Activated T-helper 1 cell treated with anti-CD3 and anti-CD28 coated beads, Interleukin-12 subunit alpha, Interleukin-12 subunit beta, Interleukin-2, Interleukin-4 antibody, amounts not matched to agents 30 ng/mL and 10 ng/mL and 1 ng/mL, durations not matched to agents 14 hours and 24 hours and 36 hours (primary cell): ENCODE data around the gene GIMAP8. TPM values are rescaled to one million over a fixed set of nuclear protein-coding genes. Genes with fewer than 3 reads are reported as not detected.
A peak's percentile ranks its signal among the peaks of the same experiment; 100 is the strongest.

Experiments
- DNase-seq: peaks from one replicate; pipeline ENCODE4 v3.0.0; 2021; ENCODE audit warnings: low spot score
- H3K27ac Mint-ChIP-seq: one replicate; pipeline ENCODE4 v1.8.0; 2021; ENCODE audit warnings: mild to moderate bottlenecking, mixed read lengths
- H3K27me3 Mint-ChIP-seq: one replicate; pipeline ENCODE4 v1.8.0; 2022; ENCODE audit warnings: mild to moderate bottlenecking, moderate library complexity, mixed read lengths; ENCODE audit not compliant: insufficient read depth
- H3K36me3 Mint-ChIP-seq: one replicate; pipeline ENCODE4 v1.8.0; 2021; ENCODE audit warnings: low read depth, mixed read lengths
- H3K4me1 Mint-ChIP-seq: one replicate; pipeline ENCODE4 v1.8.0; 2021; ENCODE audit warnings: low read depth, mixed read lengths
- H3K4me3 Mint-ChIP-seq: one replicate; pipeline ENCODE4 v1.8.0; 2021; ENCODE audit warnings: mild to moderate bottlenecking, moderate library complexity, mixed read lengths
- H3K9me3 Mint-ChIP-seq: one replicate; pipeline ENCODE4 v1.8.0; 2021; ENCODE audit warnings: mixed read lengths
- intact Hi-C: fragments of 100-400 bp; cut with micrococcal nuclease; formaldehyde crosslinking; loops from one replicate; pipeline ENCODE4 v1.15.1; 2024
- total RNA-seq: library from RNA; stranded (reverse); gene quantifications from 2 replicates; pipeline ENCODE4 v1.2.3, GENCODE V29; 2022

GIMAP8 gene
- total RNA-seq, 1 donor from 2014 or later = 9.4 TPM

GRCh38 chr7:150432915-150433892, 17.2 kb upstream of the GIMAP8 start:
- Mint-ChIP-seq H3K27ac (peak overlapping the region; percentile 86), H3K4me1 (peaks cover 49% of the 10 kb centered on the region)

GRCh38 chr7:150434240-150434639, 16.2 kb upstream of the GIMAP8 start:
- H3K4me3 Mint-ChIP-seq = peak overlapping the region; percentile 83
- intact Hi-C loops = no loop called here
- no peaks in the 10 kb centered on the region for H3K9me3 Mint-ChIP-seq
- peaks cover 47% of the 10 kb centered on the region for H3K4me1 Mint-ChIP-seq
- peaks cover 2% of the 10 kb centered on the region for H3K36me3 Mint-ChIP-seq
- peaks cover 3% of the 10 kb centered on the region for H3K27me3 Mint-ChIP-seq
- H3K27ac Mint-ChIP-seq = no peak overlapping the region
- DNase-seq = no peak

More at GRCh38 chr7:150432915-150433892, 17.2 kb upstream of the GIMAP8 start:
- Mint-ChIP-seq H3K27me3 (peaks cover 3% of the 10 kb centered on the region), H3K9me3 (no peaks in the 10 kb centered on the region), H3K36me3 (peaks cover 2% of the 10 kb centered on the region), H3K4me3 (peak overlapping the region; percentile 83)
- DNase-seq = no peak
- intact Hi-C loops = no loop called here

GRCh38 chr7:150435047-150435389, 15.4 kb upstream of the GIMAP8 start:
- H3K4me1 Mint-ChIP-seq = peaks cover 54% of the 10 kb centered on the region
- no peak overlapping the region for H3K4me3 Mint-ChIP-seq
- peaks cover 3% of the 10 kb centered on the region for H3K27me3 Mint-ChIP-seq
- no peak for DNase-seq
- no peaks in the 10 kb centered on the region for H3K9me3 Mint-ChIP-seq
- intact Hi-C loops = no loop called here
- H3K27ac Mint-ChIP-seq = no peak overlapping the region
- peaks cover 4% of the 10 kb centered on the region for H3K36me3 Mint-ChIP-seq

- Mint-ChIP-seq H3K27me3 (peaks cover 3% of the 10 kb centered on the region), H3K36me3 (peaks cover 4% of the 10 kb centered on the region), H3K9me3 (no peaks in the 10 kb centered on the region), H3K4me3 (peak overlapping the region; percentile 27), H3K4me1 (peaks cover 60% of the 10 kb centered on the region), H3K27ac (no peak overlapping the region)
- DNase-seq = no peak
- intact Hi-C loops = no loop called here
Observed at GRCh38 chr7:150435390-150436073, 14.9 kb upstream of the GIMAP8 start.

GRCh38 chr7:150439967-150440366, 10.5 kb upstream of the GIMAP8 start:
- Mint-ChIP-seq H3K4me1 (peaks cover 41% of the 10 kb centered on the region), H3K27me3 (peaks cover 3% of the 10 kb centered on the region), H3K36me3 (peaks cover 21% of the 10 kb centered on the region), H3K4me3 (peak overlapping the region; percentile 0), H3K27ac (peak overlapping the region; percentile 66), H3K9me3 (peaks cover 13% of the 10 kb centered on the region)
- DNase-seq = no peak
- intact Hi-C loops = loop anchor here (1.0 to 10.0 kb wide), 4 partner anchors 8 to 545 kb away; a partner anchor contains a TSS

- DNase-seq = no peak
- peaks cover 13% of the 10 kb centered on the region for H3K9me3 Mint-ChIP-seq
- no peak overlapping the region for H3K27ac Mint-ChIP-seq
- H3K27me3 Mint-ChIP-seq = peaks cover 3% of the 10 kb centered on the region
- peaks cover 21% of the 10 kb centered on the region for H3K36me3 Mint-ChIP-seq
- intact Hi-C loops = loop anchor here (2.0 to 10.0 kb wide), 3 partner anchors 37 to 543 kb away; a partner anchor contains a TSS
- no peak overlapping the region for H3K4me3 Mint-ChIP-seq
- H3K4me1 Mint-ChIP-seq = peaks cover 31% of the 10 kb centered on the region
Observed at GRCh38 chr7:150441524-150441923, 8.9 kb upstream of the GIMAP8 start.

- Mint-ChIP-seq H3K4me1 (peaks cover 43% of the 10 kb centered on the region), H3K4me3 (no peak overlapping the region), H3K27ac (no peak overlapping the region), H3K36me3 (peaks cover 21% of the 10 kb centered on the region), H3K9me3 (peaks cover 13% of the 10 kb centered on the region), H3K27me3 (no peaks in the 10 kb centered on the region)
- intact Hi-C loops = loop anchor here (10.0 kb wide), 1 partner anchor 542 kb away; no protein-coding TSS in a partner anchor
- no peak for DNase-seq
Observed at GRCh38 chr7:150442811-150443210, 7.6 kb upstream of the GIMAP8 start.

GRCh38 chr7:150443793-150444540, 6.5 kb upstream of the GIMAP8 start:
- intact Hi-C loops = loop anchor here (10.0 kb wide), 1 partner anchor 541 kb away; no protein-coding TSS in a partner anchor
- Mint-ChIP-seq H3K4me1 (peaks cover 53% of the 10 kb centered on the region), H3K27ac (no peak overlapping the region), H3K27me3 (no peaks in the 10 kb centered on the region), H3K4me3 (no peak overlapping the region), H3K9me3 (peaks cover 13% of the 10 kb centered on the region), H3K36me3 (peaks cover 24% of the 10 kb centered on the region)
- no peak for DNase-seq

- peaks cover 24% of the 10 kb centered on the region for H3K36me3 Mint-ChIP-seq
- no peak for DNase-seq
- intact Hi-C loops = loop anchor here (5.0 to 10.0 kb wide), 2 partner anchors 432 to 540 kb away; no protein-coding TSS in a partner anchor
- H3K27ac Mint-ChIP-seq = no peak overlapping the region
- no peaks in the 10 kb centered on the region for H3K27me3 Mint-ChIP-seq
- H3K9me3 Mint-ChIP-seq = peaks cover 13% of the 10 kb centered on the region
- peaks cover 53% of the 10 kb centered on the region for H3K4me1 Mint-ChIP-seq
- no peak overlapping the region for H3K4me3 Mint-ChIP-seq
Observed at GRCh38 chr7:150444674-150445365, 5.6 kb upstream of the GIMAP8 start.

- DNase-seq = no peak
- intact Hi-C loops = loop anchor here (5.0 to 10.0 kb wide), 2 partner anchors 431 to 538 kb away; no protein-coding TSS in a partner anchor
- Mint-ChIP-seq H3K27me3 (no peaks in the 10 kb centered on the region), H3K4me3 (peak overlapping the region; percentile 1), H3K4me1 (peaks cover 60% of the 10 kb centered on the region), H3K27ac (peak overlapping the region; percentile 83), H3K36me3 (peaks cover 20% of the 10 kb centered on the region), H3K9me3 (peaks cover 10% of the 10 kb centered on the region)
Observed at GRCh38 chr7:150446288-150446938, 4.0 kb upstream of the GIMAP8 start.

- Mint-ChIP-seq H3K4me1 (peaks cover 66% of the 10 kb centered on the region), H3K27me3 (no peaks in the 10 kb centered on the region), H3K9me3 (no peaks in the 10 kb centered on the region), H3K4me3 (peak overlapping the region; percentile 97), H3K36me3 (peaks cover 15% of the 10 kb centered on the region), H3K27ac (peak overlapping the region; percentile 95)
- intact Hi-C loops = loop anchor here (1.0 to 10.0 kb wide), 11 partner anchors 8 to 537 kb away; no protein-coding TSS in a partner anchor
- DNase-seq = no peak
Observed at GRCh38 chr7:150447966-150448788, 2.3 kb upstream of the GIMAP8 start.
